ENCODE data around the gene ST3GAL2.

The ST3GAL2 gene

GRCh38 chr16:70468776-70469525 lies 30.1 kb upstream of the ST3GAL2 start:
- TF ChIP-seq CTCF (IDR thresholded peaks at IDR 0.05): no peak
- Histone ChIP-seq H3K36me3 (peaks cover 52% of the 10 kb centered on the region), H3K27ac (no peak overlapping the region), H3K9me3 (no peaks in the 10 kb centered on the region), H3K27me3 (no peaks in the 10 kb centered on the region), H3K4me1 (ENCODE audit: control insufficient read depth in 1 of 2, insufficient read depth in 1 of 2, low read depth in 1 of 2, low read length in 1 of 2) (no peaks in the 10 kb centered on the region), H3K4me3 (ENCODE audit: low read depth in 1 of 2, low read length in 1 of 2) (no peak overlapping the region)

- no peak overlapping the region for H3K4me3 ChIP-seq (ENCODE audit: low read depth in 1 of 2, low read length in 1 of 2)
- H3K9me3 ChIP-seq: no peaks in the 10 kb centered on the region
- no peak overlapping the region for H3K27ac ChIP-seq
- no peaks in the 10 kb centered on the region for H3K4me1 ChIP-seq (ENCODE audit: control insufficient read depth in 1 of 2, insufficient read depth in 1 of 2, low read depth in 1 of 2, low read length in 1 of 2)
- TF ChIP-seq CTCF (IDR thresholded peaks at IDR 0.05): no peak
- peaks cover 49% of the 10 kb centered on the region for H3K36me3 ChIP-seq
- no peaks in the 10 kb centered on the region for H3K27me3 ChIP-seq
Observed at GRCh38 chr16:70467608-70468007, 28.7 kb upstream of the ST3GAL2 start.

DNA sequence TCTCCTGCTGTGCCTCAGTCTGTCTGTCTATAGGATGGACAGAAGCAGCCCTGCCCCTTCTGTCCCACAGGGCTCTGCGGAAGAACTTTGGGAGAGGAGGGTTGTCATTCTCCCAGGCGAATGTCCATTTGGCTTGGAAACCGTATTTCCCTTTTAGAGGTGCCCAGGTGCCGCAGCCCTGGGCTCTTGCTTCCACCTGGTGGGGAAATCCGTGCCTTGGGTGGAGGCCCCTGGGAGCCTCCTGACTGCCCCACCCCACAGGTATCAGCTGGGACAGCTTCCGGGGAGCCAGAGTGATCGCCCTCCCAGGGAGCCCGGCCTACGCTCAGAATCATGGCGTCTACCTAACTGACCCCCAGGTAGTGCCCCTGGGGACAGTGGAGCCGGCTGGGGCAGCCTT lies 28.2 kb upstream of the ST3GAL2 start:
- H3K9me3 ChIP-seq: no peaks in the 10 kb centered on the region
- H3K27me3 ChIP-seq: no peaks in the 10 kb centered on the region
- no peak for TF ChIP-seq CTCF (IDR thresholded peaks at IDR 0.05)
- peaks cover 45% of the 10 kb centered on the region for H3K36me3 ChIP-seq
- no peak overlapping the region for H3K4me3 ChIP-seq (ENCODE audit: low read depth in 1 of 2, low read length in 1 of 2)
- no peaks in the 10 kb centered on the region for H3K4me1 ChIP-seq (ENCODE audit: control insufficient read depth in 1 of 2, insufficient read depth in 1 of 2, low read depth in 1 of 2, low read length in 1 of 2)
- H3K27ac ChIP-seq: no peak overlapping the region

DNA sequence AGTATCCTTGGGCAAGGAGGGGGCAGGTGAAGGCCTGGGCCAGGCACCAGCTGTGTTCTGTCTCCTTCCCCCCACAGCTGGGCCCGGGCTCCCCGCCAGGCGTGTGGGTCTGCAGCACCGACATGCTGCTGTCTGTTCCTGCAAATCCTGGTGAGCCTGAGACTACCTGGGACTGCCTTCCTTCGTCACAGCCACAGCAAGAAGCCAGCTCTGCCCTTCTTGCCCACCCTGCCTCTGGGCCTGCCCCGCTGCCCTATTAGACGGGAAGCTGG lies 27.8 kb upstream of the ST3GAL2 start:
- Histone ChIP-seq H3K4me3 (ENCODE audit: low read depth in 1 of 2, low read length in 1 of 2) (no peak overlapping the region), H3K36me3 (peaks cover 45% of the 10 kb centered on the region), H3K27ac (no peak overlapping the region), H3K27me3 (no peaks in the 10 kb centered on the region), H3K9me3 (no peaks in the 10 kb centered on the region), H3K4me1 (ENCODE audit: control insufficient read depth in 1 of 2, insufficient read depth in 1 of 2, low read depth in 1 of 2, low read length in 1 of 2) (no peaks in the 10 kb centered on the region)
- TF ChIP-seq CTCF (IDR thresholded peaks at IDR 0.05): no peak

DNA sequence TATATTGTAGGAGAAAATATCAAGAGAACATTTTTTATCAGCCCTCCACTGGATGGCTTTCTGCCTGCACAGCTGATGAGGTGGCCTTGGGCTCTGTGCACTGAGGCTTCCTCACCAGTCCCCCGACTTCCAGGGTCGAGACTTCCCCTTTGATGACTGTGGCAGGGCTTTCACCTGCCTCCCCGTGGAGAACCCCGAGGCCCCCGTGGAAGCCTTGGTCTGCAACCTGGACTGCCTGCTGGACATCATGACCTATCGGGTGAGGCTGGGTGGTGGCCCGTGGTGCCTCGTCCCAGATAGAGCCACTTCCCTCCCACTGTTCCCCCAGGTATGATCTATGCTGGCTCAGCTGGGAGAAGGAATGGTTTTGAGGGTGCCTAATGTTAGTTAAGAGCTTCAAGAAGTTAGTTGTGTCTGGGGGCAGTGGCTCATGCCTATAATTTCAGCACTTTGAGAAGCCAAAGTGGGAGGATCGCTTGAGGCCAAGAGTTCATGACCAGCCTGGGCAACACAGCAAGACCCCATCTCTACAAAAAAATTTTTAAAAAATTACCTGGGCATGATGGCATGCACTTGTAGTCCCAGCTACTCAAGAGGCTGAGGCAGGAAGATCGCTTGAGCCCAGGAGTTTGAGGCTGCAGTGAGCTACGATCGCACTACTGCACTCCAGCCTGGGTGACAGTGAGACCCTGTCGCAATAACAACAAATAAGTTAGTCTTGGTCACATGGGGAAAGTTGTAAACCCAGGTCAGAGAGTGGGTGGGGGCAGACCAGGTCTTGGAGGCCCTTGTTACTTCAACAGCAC lies 27.3 kb upstream of the ST3GAL2 start:
- H3K4me1 ChIP-seq (ENCODE audit: control insufficient read depth in 1 of 2, insufficient read depth in 1 of 2, low read depth in 1 of 2, low read length in 1 of 2): no peaks in the 10 kb centered on the region
- H3K27me3 ChIP-seq: no peaks in the 10 kb centered on the region
- no peaks in the 10 kb centered on the region for H3K9me3 ChIP-seq
- H3K4me3 ChIP-seq (ENCODE audit: low read depth in 1 of 2, low read length in 1 of 2): no peak overlapping the region
- no peak for TF ChIP-seq CTCF (IDR thresholded peaks at IDR 0.05)
- H3K36me3 ChIP-seq: peaks cover 45% of the 10 kb centered on the region
- H3K27ac ChIP-seq: no peak overlapping the region
